HG03175 (cell line): ENCODE results near the gene MR1.

Experiments
- ATAC-seq: cut with Tn5 transposase; IDR thresholded peaks from one replicate; pipeline ENCODE4 v1.9.1; 2021; ENCODE audit warnings: mild to moderate bottlenecking, moderate library complexity; ENCODE audit not compliant: unreplicated experiment

The MR1 gene

DNA sequence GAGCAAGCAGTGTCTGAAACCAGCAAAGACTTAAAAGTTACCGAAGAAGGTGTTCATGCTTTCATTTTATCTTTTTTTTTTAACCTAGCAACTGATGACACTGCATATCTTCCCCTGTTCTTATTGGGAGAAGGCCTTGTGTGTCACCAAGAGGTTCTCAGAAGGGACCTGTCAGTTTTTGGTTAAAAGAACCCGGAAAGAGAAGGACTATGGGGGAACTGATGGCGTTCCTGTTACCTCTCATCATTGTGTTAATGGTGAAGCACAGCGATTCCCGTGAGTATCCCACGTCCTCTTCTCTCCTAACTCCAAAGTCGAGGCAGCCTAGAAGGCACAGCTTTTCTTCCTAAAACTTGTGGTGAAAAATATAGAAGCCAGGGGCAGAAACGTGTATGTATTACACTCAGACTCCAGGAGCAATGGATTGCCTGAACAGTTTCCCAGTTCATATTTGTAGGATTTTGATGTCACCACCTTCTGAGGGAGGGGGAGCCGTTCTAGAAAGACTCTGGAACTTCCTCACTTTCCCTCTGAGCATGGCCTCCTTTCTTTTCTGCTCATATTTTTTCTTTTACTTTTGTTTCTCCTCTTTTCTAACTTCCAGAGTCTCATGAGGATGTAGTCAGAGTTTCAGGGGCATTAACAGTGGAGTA, at the start of gene MR1:
Gene MR1 (plus strand): TSS at position 185 of the 653 bp plus-strand sequence. CDS start 25 bp downstream, at position 210.
- ATAC-seq, result peak; percentile 97

DNA sequence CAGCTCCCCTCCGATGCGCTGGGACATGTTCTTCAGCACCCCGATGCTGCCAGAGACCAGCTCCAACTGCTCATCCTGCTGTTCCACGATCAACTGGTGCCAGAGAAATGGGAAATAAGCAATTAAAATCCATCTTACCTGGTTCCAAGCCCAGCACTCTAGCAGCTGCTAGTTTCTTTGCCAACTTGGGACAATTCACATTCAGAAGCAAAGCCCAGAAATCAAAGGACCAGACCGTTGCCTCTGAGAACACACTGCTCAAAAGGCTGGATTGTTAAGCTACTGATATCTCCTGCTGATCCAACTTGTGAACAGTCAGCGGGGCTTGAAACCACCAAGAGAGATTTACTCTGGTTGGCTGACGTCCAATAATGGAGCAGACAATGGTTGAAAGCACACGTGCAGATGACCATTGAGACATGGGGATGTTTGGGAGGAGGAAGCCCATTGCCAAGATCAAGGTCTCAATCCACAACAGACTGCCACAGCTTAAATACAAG, 45.5 kb upstream of the MR1 start:
- ATAC-seq, result no peak

- ATAC-seq, result no peak
Measured at GRCh38 chr1:180994262-180994661, 39.5 kb upstream of the MR1 start.

DNA sequence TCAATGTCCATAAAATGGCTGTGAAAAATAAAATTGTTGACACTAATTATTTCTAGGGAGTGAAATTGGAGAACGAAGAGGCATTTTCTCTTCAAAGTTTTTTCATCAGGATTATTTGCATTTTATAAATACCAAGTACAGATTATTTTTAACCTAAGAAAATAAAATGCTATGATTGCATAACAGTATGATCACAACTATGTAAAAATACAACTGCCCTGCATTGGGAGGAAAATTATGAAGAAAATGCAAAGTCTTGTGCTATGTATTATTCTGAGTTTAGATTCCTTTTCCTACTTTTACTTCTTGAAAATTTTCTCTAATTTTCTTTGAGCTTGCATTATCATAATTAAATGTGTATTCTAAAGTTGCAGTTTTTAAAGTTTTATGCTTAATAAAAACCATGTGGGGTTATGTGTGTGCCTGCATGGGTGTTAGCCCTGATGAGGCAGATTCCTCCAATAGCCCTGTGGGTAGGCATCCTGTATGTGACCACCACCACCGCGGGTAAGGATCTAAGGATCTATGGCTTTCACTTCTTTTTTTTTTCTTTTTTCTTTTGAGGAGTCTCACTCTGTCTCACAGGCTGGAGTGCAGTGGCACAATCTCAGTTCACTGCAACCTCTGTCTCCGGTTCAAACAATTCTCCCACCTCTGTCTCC, 35.8 kb upstream of the MR1 start:
- ATAC-seq, result no peak

DNA sequence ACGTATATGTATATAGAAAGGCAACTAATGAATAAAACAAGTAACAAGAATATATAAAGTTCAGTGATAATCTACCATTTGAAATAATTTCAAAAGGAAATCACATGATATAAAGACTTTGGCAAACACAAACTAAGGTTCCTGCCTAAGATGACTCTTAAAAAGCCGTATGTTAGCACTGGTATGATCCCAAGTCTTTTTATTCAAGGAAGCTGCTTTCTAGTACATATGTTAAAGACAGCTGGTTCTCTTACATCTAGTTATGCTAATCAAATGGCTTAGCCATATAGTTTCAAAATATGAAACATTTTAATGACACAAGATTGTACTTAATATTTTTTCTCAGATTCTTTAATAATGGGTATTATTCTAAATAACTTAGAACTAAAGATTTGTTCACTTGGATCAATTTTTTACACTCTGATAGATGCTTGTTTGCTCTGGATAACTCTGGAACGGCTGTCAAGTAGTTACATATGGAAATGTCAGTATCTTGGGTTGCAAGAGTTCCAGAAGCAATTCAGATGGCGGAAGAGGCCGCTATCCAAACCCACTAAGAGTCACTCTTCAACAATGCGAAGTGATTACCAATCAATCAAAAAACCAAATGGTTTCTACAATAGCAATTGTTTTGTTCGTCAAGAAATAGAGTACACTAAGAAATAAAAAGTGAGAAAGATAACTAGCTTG, 32.5 kb upstream of the MR1 start:
- no peak for ATAC-seq

- ATAC-seq, result no peak
Measured at GRCh38 chr1:181002582-181003172, 31.1 kb upstream of the MR1 start.

- no peak for ATAC-seq
Measured at GRCh38 chr1:181010789-181011188, 23.0 kb upstream of the MR1 start.

DNA sequence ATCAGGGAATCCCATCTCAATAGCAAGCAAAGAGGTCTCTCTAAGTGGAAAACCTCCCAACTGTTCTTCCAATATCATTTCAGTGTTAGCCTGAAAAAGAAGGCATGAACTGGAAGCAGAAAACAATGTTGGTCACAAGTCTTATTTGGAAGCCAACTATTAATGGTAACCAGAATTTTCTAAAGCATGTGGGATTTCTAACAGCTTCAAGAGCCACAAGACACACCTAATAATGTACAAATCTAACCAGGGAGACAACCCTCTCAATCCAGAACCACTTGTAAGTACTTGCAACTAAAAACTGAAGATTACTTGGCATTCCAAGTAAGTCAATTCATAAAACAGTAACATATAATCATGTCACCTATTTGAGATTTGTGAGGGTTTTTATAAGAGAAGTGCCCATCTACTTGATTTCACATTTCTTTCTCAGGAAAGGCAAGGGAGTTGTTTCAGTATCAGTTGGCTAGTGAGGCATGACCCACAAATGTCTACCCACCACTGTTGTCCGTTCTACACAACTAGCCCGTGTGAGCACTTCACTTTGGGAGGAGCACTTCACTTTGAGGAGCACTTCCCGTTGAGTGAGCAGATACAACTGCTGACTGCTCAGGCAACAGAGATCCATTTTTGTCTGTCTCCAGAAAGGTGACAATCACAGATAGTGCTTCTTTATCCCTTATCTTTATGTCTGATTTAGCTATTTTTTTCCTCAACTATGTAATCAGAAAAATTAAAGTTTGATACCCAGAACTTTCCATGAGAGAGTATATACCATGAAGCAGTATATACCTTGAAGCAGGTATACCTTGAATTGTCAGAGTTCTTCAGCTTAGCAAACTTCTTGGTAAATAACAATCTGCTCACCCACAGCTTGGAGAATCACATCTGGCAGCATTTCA, 22.2 kb upstream of the MR1 start:
- ATAC-seq, result no peak

DNA sequence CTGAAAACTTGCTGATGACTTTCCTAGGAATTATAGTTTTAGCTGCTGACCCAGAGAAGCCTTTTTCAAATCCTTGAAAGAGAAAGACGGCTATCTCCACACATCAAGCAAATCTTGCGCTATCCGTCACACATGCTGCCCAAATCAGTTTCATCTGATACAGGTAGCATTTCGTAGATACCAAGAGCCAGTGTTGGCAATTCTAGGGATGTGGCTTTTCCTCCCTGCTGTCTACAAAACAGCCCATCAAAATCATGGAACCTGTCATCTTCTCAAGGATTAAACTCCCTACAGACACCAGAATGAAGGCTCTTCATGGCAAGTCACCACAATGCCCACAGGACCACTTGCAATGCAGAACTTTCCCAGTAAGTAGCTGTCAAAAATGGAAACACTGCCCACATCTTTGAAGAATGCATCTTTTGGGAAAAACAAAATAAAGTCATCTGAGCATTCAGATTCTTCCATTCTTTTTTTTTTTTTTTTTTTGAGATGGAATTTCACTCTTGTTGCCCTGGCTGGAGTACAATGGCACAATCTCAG, 21.5 kb upstream of the MR1 start:
- ATAC-seq, result no peak

GRCh38 chr1:181013144-181013543, 20.6 kb upstream of the MR1 start:
- ATAC-seq, result no peak

- ATAC-seq, result no peak
Measured at GRCh38 chr1:181014477-181015250, 19.1 kb upstream of the MR1 start.

- no peak for ATAC-seq
Measured at GRCh38 chr1:181015251-181015615, 18.6 kb upstream of the MR1 start.

- no peak for ATAC-seq
Measured at GRCh38 chr1:181016563-181016962, 17.2 kb upstream of the MR1 start.

DNA sequence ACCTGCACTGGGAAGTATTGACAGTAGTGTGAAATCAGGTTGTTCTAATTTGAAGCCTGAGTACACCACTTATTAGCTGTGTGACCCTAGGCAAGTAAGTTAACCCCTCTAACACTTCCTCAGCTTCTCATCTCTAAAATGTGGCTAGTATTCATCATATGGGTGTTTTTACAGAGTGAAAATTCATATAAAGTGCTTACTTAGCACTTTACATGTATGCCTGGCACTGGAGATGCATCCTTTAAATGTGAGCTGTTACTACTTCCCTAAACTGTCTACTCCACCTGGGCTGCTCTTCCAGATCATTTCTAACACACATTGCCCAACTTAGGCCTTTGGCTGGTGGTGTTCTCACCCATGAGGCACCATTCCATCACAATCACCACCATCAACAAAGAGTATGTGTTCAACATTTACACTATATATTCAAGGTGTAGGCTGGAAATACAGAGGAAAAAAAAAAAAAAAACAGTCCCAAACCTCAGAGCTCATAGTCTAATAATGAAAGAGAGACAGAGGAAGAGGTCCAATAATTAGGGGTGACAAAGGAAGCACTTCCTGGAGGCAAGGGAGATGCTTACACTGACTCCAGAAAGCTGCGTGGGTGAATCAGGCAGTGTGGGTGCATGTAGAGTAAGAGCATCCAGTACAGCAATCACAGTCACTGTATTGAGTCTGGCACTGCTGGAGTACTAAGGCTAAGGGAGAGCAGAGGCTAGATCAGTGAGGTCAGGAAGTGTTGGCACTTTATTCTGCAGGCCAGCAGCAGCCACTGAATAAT, 14.7 kb upstream of the MR1 start:
- ATAC-seq, result no peak

DNA sequence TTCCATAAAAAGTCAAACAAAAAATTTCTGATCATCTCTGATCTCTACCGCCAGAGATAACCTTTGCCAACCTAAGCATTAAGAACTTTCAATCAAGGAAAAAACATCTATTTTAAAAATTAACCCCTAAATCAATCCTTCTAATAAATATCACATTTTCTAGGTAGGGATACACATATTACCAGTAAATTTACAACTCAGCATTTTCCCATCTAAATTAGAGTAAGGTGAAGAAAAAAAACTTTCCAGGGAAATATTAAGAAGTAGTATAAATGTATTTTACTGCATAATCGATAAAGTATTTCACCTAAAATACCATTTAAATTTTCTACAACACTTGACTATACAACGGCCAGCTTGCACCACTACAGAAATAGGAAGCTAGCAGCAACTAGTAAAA, 12.6 kb upstream of the MR1 start:
- ATAC-seq, result no peak

DNA sequence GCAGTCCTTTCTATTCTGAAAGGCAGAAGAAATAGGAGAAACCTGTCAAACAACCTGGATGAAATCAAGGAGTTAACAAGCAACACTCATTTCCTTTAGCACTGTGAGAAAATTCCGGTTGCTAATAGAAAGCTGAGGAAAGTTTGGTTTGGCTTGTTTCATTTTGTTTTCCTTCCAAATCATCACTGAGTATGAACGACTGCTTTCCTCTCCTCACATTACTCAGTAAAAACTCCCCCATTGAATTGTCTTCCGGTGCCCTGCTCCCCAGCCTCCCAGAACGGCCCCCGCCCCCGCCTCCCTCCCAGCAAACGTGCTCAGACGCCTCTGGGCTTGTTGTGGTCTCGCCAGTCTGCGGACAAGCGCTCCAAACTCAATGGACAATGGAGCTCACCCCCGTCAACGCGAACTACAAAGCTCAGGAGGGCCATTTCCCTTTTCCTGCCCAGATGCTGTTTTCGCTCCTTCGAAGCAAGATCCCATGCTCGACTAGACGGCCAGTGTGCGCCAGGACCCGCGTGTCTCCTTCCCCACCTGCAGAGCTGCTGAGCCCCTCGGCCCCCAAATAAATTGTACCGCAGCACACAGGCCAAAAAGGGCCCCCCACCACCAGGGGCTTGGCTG, 11.9 kb upstream of the MR1 start:
- ATAC-seq, result peak; percentile 35

- no peak for ATAC-seq
Measured at GRCh38 chr1:181023265-181024057, 10.3 kb upstream of the MR1 start.

DNA sequence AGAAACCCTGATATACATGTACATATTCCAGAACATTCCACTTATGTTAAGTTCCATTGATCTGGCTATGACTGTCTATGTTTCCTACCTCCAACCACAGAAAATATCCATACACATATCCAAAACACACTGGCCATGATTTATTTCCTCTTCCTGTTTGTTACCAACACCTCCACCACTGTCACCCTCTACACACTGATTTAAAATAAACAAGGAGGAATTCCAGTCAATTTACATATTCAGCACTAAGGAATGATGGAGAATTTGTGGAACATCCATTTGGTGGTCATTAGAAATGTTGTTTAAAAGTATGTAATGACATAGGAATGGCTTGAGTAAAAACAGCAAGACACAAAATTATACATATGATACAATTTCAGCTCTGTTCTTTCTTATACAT, 5.6 kb upstream of the MR1 start:
- no peak for ATAC-seq
